ENCODE results near the gene OR2T5.
A peak's percentile ranks its signal among the peaks of the same experiment; 100 is the strongest.
"Not testable (repeated sequence)": the region's sequence is repeated elsewhere in the genome, so short reads cannot be mapped to it uniquely, and the experiment has no call there.

OR2T5 gene

DNA sequence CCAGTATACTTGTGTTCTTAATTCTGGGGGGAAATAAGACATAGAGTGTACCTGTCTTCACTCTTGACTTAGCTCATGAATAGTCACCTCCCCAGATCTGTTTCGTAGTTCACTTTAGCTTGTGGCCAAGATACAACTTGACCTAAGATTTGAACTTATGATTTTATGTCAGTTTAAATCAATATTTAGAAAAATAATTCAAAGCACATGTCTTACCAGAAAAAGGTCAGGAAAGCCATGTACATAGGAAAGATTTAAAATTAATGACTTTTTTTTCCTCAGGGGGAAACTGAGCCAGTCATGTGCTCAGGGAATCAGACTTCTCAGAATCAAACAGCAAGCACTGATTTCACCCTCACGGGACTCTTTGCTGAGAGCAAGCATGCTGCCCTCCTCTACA lies 15.3 kb upstream of the OR2T5 start, which contains the start of gene OR2T3:
OR2T3 (plus strand) TSS at position 301 of the 400 bp plus-strand sequence; CDS start at position 301, 0 bp downstream.
- DNase-seq (ENCODE audit: low spot score in 2 of 2); H3K4me3 Mint-ChIP-seq; ATAC-seq; H3K4me1 Mint-ChIP-seq; H3K27ac Mint-ChIP-seq; H3K36me3 Mint-ChIP-seq; H3K9me3 Mint-ChIP-seq: not testable (repeated sequence)

DNA sequence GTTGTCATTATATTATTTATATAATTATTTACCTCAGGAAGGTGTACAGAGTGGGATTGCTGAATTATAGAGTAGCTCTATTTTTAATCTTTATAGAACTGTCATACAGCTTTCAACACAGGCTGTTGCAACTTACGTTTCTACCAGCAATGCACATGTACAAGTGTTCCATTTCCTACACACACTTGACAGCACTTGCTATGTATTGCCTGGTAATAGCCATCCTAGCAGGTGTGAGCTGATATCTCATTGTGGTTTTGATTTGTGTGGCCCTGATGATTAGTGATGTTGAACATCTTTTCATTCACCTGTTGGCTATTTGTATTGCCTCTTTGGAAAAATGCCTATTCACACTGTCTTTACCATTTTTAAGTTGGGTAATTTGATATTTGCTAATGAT lies 12.7 kb upstream of the OR2T5 start:
- ATAC-seq; H3K36me3 Mint-ChIP-seq; H3K27ac Mint-ChIP-seq; H3K4me1 Mint-ChIP-seq; DNase-seq (ENCODE audit: low spot score in 2 of 2); H3K4me3 Mint-ChIP-seq; H3K9me3 Mint-ChIP-seq: not testable (repeated sequence)

DNA sequence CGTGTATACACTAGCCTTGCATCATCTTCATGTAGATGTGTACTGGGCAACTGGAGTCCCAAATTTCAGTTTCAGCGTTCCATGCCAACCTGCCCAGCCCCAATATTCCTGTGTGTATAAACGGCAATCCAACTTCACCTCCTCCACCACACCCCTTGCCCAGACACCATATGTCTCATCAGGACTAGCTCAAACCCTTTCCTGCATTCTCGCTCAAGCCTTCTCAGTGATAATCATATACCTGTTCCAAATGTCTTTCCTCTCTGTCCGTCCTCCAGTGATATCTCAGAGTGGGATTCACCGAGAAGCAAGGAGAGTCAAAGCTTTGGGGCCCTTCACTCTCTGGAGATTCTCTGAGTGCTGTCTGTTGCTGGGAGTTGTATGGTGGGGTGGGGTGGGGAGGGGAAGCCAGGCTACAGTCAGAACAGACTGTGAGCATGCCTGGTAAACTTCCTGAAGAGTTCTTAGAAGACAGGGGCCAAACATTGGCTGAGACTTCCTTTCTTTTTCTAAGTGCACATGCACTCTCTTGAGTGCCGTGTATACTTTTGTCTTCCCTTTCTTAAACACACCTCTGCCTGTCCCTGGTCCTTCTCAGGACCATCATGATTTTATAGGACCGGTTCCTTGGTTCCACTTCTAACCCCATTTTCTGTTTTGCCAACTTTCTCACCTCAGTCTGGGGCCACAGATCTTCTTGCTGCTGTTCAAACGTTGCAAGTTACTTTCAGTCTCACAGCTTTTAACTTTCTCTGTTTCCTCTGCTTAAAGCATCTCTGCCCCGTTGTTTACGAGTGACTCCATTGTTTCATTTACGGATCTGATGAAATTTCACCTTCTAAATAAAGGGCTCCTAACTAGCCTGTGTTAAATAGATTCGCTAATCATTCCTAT lies 6.5 kb upstream of the OR2T5 start:
- H3K4me3 Mint-ChIP-seq = peak overlapping the region; percentile 58
- peaks cover 13% of the 10 kb centered on the region for H3K4me1 Mint-ChIP-seq
- peak; percentile 76 for ATAC-seq
- not testable (repeated sequence) for DNase-seq (ENCODE audit: low spot score in 2 of 2); H3K9me3 Mint-ChIP-seq; H3K36me3 Mint-ChIP-seq
- H3K27ac Mint-ChIP-seq = peak overlapping the region; percentile 6

DNA sequence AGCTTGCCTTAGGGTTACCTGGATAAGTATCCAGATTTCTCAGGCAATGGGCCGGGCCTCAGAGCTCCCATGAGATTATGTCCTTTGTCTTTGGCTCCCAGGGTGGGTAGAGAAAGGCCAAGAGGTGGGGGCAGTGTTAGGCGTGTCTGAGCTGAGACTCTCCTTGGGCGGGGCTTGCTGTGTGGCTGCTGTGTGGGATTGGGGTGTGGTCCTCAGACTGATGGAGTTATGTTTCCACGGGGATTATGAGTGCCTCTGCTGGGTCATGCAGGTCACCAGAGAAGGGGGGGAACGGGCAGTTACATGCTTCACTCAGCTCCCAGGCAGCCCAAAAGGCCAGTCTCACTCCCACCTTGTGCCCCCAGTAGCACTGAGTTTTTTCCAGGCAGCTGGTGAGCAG lies 8.3 kb downstream of the OR2T5 start:
- ATAC-seq; H3K4me3 Mint-ChIP-seq; H3K9me3 Mint-ChIP-seq; H3K27ac Mint-ChIP-seq; DNase-seq (ENCODE audit: low spot score in 2 of 2); H3K4me1 Mint-ChIP-seq; H3K36me3 Mint-ChIP-seq: not testable (repeated sequence)

DNA sequence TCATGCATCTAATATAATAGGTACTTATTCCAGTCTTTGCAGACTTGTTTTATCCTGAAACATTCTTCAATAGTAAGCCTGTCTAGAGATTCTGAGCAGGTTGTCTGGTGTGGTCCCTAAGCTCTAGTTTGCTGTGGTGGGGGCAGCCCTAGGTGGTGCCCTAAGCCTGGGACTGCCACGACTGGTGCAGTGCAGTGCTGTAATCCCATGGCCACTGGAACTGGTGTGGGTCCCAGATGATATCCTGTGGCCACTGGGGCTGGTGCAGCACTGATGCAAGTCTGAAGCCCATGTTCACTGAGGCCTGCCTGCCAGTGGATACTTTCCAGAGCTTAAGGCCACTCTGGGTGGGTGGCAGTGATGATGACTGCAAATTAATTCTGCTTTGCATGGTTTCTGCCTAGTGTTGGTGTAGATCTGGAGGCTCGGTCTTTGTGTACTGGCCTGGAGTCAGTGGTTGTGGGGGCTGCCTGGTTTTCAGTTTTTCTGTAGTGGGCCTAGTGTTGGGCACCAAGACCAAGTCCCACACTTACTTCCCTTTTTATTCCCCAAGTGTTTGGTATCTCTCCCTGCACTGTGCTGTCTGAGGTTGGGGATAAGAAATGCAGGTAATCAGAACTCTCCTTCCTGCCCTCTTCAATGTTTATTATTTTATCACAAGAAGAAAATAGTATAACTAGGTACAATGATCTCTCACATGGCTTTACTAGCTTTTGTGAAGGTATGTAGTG lies 12.1 kb downstream of the OR2T5 start:
- not testable (repeated sequence) for H3K4me3 Mint-ChIP-seq; H3K27ac Mint-ChIP-seq; DNase-seq (ENCODE audit: low spot score in 2 of 2); H3K9me3 Mint-ChIP-seq; H3K4me1 Mint-ChIP-seq; H3K36me3 Mint-ChIP-seq
- ATAC-seq = peak; percentile 19

DNA sequence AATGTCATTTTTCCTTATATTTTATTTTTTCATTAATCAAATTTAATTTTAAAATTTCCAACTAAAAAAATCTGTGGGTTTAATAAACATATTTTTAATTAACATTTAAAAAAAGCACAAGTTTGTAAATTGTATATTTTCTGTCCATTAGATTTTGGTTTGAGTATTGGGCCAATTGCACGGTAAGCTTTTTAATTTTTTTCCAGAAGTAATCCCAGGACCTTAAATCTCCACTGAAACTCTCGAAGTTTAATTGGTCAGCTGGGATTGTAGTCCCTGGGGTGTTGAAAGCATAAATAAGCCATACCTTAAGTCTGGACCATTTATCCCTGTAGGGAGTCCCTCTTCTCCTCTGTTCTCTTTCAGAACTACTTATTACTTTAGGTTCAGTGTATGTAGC lies 19.4 kb downstream of the OR2T5 start, which contains the start of gene OR2G6:
OR2G6 (plus strand) TSS at position 301 of the 400 bp plus-strand sequence. CDS start 13,574 bp downstream, outside the sequence.
- H3K27ac Mint-ChIP-seq; H3K4me3 Mint-ChIP-seq; H3K4me1 Mint-ChIP-seq; ATAC-seq; DNase-seq (ENCODE audit: low spot score in 2 of 2); H3K9me3 Mint-ChIP-seq; H3K36me3 Mint-ChIP-seq: not testable (repeated sequence)

DNA sequence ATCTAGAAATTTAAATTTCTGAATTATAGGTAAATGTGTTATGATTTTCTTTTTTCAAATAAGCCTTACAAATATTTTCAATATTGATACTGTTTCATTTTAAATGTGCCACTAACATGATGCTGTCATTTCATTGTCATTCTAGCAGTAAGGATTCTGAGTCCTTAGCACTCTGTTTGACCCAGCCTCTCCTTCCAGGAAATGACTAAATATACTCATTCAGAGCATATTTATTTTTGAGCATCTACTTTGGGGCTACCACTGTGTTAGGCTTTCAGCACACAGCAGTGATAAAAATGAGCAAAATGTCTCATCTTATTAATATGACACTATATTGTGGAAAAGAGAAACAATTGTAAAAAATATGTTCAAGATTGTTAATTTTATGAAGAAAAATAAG lies 21.8 kb downstream of the OR2T5 start:
- not testable (repeated sequence) for H3K4me1 Mint-ChIP-seq; H3K36me3 Mint-ChIP-seq; H3K9me3 Mint-ChIP-seq; H3K4me3 Mint-ChIP-seq; H3K27ac Mint-ChIP-seq; DNase-seq (ENCODE audit: low spot score in 2 of 2)
- peak; percentile 57 for ATAC-seq

DNA sequence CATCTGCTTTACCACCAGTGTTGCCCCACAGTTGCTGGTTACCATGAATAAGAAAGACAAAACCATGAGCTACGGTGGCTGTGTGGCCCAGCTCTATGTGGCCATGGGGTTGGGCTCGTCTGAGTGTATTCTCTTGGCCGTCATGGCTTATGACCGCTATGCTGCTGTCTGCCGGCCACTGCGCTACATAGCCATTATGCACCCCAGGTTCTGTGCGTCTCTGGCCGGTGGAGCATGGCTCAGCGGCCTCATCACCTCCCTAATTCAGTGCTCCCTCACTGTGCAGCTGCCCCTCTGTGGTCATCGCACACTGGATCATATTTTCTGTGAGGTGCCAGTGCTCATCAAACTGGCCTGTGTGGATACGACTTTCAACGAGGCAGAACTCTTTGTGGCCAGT lies 33.5 kb downstream of the OR2T5 start:
- no peaks in the 10 kb centered on the region for H3K36me3 Mint-ChIP-seq

DNA sequence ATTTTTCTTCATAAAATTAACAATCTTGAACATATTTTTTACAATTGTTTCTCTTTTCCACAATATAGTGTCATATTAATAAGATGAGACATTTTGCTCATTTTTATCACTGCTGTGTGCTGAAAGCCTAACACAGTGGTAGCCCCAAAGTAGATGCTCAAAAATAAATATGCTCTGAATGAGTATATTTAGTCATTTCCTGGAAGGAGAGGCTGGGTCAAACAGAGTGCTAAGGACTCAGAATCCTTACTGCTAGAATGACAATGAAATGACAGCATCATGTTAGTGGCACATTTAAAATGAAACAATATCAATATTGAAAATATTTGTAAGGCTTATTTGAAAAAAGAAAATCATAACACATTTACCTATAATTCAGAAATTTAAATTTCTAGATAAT lies 49.1 kb downstream of the OR2T5 start:
- not testable (repeated sequence) for DNase-seq (ENCODE audit: low spot score in 2 of 2); H3K36me3 Mint-ChIP-seq; ATAC-seq; H3K4me3 Mint-ChIP-seq; H3K9me3 Mint-ChIP-seq; H3K27ac Mint-ChIP-seq; H3K4me1 Mint-ChIP-seq

More for the DNA sequence above, 33.5 kb downstream of the OR2T5 start:
- DNase-seq (ENCODE audit: low spot score in 2 of 2) = no peak
- Mint-ChIP-seq H3K27ac (no peak overlapping the region), H3K4me1 (no peaks in the 10 kb centered on the region), H3K4me3 (no peak overlapping the region), H3K9me3 (no peaks in the 10 kb centered on the region)
- no peak for ATAC-seq

Data from stimulated activated effector memory CD8-positive, alpha-beta T cell treated with anti-CD3 and anti-CD28 coated beads, Interleukin-12 subunit alpha, Interleukin-12 subunit beta, amount 100 ng/mL, for 72 hours (primary cell).